ENCODE measurements around the gene TTC12.

DNA sequence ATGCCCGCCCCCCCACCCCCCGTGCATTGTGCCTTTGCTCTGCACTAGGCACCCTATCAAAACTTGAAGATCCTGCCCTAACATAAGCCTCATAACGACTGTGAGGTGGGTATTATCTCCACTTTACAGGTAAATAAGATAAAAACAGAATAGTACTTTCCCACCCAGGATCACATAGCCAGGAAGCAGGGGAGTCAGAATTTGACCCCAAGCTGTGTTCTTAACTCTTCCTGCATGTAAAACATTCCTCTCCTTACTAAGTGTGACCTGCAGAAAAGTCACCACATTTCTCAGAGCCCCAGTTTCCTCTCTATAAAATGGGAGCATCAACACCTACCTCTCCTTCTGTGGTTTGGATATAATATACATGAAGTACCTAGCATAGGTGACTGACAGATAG, 55.0 kb downstream of the TTC12 start:
- TF ChIP-seq, protein P1, sequence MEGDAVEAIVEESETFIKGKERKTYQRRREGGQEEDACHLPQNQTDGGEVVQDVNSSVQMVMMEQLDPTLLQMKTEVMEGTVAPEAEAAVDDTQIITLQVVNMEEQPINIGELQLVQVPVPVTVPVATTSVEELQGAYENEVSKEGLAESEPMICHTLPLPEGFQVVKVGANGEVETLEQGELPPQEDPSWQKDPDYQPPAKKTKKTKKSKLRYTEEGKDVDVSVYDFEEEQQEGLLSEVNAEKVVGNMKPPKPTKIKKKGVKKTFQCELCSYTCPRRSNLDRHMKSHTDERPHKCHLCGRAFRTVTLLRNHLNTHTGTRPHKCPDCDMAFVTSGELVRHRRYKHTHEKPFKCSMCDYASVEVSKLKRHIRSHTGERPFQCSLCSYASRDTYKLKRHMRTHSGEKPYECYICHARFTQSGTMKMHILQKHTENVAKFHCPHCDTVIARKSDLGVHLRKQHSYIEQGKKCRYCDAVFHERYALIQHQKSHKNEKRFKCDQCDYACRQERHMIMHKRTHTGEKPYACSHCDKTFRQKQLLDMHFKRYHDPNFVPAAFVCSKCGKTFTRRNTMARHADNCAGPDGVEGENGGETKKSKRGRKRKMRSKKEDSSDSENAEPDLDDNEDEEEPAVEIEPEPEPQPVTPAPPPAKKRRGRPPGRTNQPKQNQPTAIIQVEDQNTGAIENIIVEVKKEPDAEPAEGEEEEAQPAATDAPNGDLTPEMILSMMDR (optimal IDR thresholded peaks at IDR 0.05 in 1 of 3, IDR thresholded peaks at IDR 0.05 in 1 of 3, conservative IDR thresholded peaks at IDR 0.05 in 1 of 3; ENCODE audit: extremely low read depth in 1 of 3, insufficient read depth in 2 of 3, low read length in 3 of 3): no peak
- no peak for TF ChIP-seq EZH2 (IDR thresholded peaks at IDR 0.05; ENCODE audit: low read length)

All from keratinocyte (primary cell).